ENCODE measurements around the gene ADAMTS10.

ADAMTS10 gene

DNA sequence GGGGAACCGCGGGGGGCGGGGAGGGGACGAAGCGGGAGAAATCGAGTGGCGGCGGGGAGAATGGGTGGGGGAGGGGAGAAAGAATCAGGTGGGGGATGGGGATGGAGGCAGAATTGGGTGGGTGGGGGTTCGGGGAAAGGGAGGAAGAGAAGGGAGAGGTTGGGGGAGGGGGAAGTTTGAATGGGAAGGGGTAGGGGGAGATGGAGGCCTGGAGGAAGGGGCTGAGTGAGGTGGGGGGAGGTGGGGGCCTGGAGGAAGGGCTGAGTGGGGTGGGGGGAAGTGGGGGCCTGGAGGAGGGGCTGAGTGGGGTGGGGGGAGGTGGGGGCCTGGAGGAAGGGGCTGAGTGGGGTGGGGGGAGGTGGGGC is 403 bp upstream of the ADAMTS10 start:
- TF ChIP-seq, protein P1, sequence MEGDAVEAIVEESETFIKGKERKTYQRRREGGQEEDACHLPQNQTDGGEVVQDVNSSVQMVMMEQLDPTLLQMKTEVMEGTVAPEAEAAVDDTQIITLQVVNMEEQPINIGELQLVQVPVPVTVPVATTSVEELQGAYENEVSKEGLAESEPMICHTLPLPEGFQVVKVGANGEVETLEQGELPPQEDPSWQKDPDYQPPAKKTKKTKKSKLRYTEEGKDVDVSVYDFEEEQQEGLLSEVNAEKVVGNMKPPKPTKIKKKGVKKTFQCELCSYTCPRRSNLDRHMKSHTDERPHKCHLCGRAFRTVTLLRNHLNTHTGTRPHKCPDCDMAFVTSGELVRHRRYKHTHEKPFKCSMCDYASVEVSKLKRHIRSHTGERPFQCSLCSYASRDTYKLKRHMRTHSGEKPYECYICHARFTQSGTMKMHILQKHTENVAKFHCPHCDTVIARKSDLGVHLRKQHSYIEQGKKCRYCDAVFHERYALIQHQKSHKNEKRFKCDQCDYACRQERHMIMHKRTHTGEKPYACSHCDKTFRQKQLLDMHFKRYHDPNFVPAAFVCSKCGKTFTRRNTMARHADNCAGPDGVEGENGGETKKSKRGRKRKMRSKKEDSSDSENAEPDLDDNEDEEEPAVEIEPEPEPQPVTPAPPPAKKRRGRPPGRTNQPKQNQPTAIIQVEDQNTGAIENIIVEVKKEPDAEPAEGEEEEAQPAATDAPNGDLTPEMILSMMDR (IDR thresholded peaks at IDR 0.05), result no peak

DNA sequence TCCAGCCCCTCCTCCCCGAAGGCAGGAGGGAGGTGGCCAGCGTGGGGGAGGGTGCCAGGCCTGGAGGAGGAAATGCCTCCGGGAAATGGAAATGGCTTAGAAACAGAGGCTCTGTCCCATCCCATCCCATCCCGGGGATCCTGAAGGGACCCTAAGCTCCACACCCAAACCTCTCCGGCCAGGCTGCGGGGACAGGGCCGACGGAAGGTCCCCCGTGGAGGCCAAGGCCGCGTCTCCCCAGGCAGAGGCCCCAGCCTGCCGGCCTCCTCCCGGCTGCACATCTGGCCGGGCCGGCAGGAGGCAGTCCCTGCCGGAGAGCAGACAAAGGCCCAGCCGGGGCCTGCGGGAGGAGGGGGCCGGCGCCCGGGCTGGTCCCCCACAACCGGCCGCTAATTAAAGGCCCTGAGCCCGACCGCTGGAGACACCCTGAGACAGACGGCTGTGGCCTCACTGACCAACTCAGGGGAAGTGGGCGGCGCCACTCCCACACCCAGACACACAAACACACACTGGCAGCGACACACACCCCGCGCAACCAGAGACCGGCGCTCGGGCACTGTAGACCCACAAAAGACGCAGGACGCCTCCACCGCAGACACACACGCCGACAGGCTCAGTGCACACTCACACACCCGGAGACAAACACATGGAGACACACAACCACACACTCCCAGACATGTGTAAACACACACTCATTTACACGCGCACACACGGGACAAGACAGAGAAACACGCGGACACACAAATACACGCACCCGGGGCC is 1.1 kb downstream of the ADAMTS10 start:
- TF ChIP-seq, protein P1 (IDR thresholded peaks at IDR 0.05), result no peak

DNA sequence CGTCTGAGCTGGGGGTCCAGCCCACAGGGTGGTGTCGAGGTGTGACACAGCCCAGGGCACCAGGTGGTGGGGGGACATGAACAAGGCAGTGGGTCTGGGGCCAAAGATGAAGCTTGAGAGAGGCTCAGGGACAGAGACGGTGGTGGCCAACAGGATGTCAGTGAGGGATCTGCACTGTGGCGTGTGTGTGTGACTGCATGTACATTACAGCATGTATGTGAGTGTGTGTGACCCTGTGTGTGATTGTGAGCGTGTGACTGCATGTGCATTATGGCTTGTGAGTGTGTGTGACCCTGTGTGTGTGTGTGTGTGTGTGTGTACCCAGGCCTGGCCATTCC is 1.6 kb downstream of the ADAMTS10 start:
- TF ChIP-seq, protein P1 (IDR thresholded peaks at IDR 0.05), result no peak

- TF ChIP-seq, protein P1 (IDR thresholded peaks at IDR 0.05), result no peak
Observed at GRCh38 chr19:8607386-8607785, 3.1 kb downstream of the ADAMTS10 start.

- TF ChIP-seq, protein P1 (IDR thresholded peaks at IDR 0.05), result no peak
Observed at GRCh38 chr19:8605514-8605913, 5.0 kb downstream of the ADAMTS10 start.

DNA sequence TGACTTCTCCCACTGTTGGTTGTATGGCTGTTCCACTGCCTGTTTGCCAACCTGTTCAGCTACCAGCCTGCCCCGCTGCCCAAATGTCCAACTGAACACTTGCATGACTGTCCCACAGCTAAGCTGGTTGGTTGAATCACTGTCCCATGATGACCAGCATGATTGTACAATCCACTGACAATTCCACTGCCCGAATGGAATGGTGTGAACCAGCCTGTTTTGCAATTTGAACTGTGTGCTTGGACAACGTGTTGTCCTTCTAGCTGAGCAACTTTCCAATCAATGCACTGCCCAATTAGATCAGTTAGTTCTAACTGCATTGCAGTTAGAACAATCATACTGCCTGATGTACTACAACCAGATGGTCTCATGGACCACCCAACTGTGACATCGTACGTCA is 8.7 kb downstream of the ADAMTS10 start:
- TF ChIP-seq, protein P1 (IDR thresholded peaks at IDR 0.05), result no peak

GRCh38 chr19:8600816-8601215 is 9.7 kb downstream of the ADAMTS10 start:
- TF ChIP-seq, protein P1 (IDR thresholded peaks at IDR 0.05), result no peak

GRCh38 chr19:8600064-8600463 is 10.5 kb downstream of the ADAMTS10 start:
- TF ChIP-seq, protein P1 (IDR thresholded peaks at IDR 0.05), result no peak
